ENCODE measurements around the gene GRIN2C.

GRIN2C gene

GRCh38 chr17:74892974-74893911 lies 33.6 kb upstream of the GRIN2C start, which contains the start of gene FADS6:
Gene FADS6 (minus strand): TSS chr17:74893633. CDS start chr17:74893595, 38 bp downstream.
- Histone ChIP-seq H3K27me3 (ENCODE audit: insufficient read depth, low read length) (peaks cover 69% of the 10 kb centered on the region), H3K36me3 (ENCODE audit: insufficient read depth, low read length) (no peaks in the 10 kb centered on the region), H3K9me3 (ENCODE audit: low read length) (no peaks in the 10 kb centered on the region), H3K4me1 (ENCODE audit: insufficient read depth, low read length) (no peaks in the 10 kb centered on the region), H3K4me3 (ENCODE audit: low read length) (no peak within 1 kb of the TSS), H2AFZ (ENCODE audit: low read depth, low read length) (no peak within 1 kb of the TSS)

GRCh38 chr17:74892013-74892841 lies 32.5 kb upstream of the GRIN2C start:
- Histone ChIP-seq H2AFZ (ENCODE audit: low read depth, low read length) (no peak overlapping the region), H3K27me3 (ENCODE audit: insufficient read depth, low read length) (peaks cover 68% of the 10 kb centered on the region), H3K4me1 (ENCODE audit: insufficient read depth, low read length) (no peaks in the 10 kb centered on the region), H3K4me3 (ENCODE audit: low read length) (no peak overlapping the region), H3K9me3 (ENCODE audit: low read length) (no peaks in the 10 kb centered on the region), H3K36me3 (ENCODE audit: insufficient read depth, low read length) (no peaks in the 10 kb centered on the region)

GRCh38 chr17:74890554-74890953 lies 30.9 kb upstream of the GRIN2C start:
- no peak overlapping the region for H2AFZ ChIP-seq (ENCODE audit: low read depth, low read length)
- no peaks in the 10 kb centered on the region for H3K9me3 ChIP-seq (ENCODE audit: low read length)
- peaks cover 62% of the 10 kb centered on the region for H3K27me3 ChIP-seq (ENCODE audit: insufficient read depth, low read length)
- no peak overlapping the region for H3K4me3 ChIP-seq (ENCODE audit: low read length)
- H3K4me1 ChIP-seq (ENCODE audit: insufficient read depth, low read length) = no peaks in the 10 kb centered on the region
- no peaks in the 10 kb centered on the region for H3K36me3 ChIP-seq (ENCODE audit: insufficient read depth, low read length)

- H3K4me1 ChIP-seq (ENCODE audit: insufficient read depth, low read length) = no peaks in the 10 kb centered on the region
- H3K9me3 ChIP-seq (ENCODE audit: low read length) = no peaks in the 10 kb centered on the region
- no peak overlapping the region for H2AFZ ChIP-seq (ENCODE audit: low read depth, low read length)
- no peaks in the 10 kb centered on the region for H3K36me3 ChIP-seq (ENCODE audit: insufficient read depth, low read length)
- no peak overlapping the region for H3K4me3 ChIP-seq (ENCODE audit: low read length)
- H3K27me3 ChIP-seq (ENCODE audit: insufficient read depth, low read length) = peaks cover 46% of the 10 kb centered on the region
These were observed 28.8 kb upstream of the GRIN2C start for GRCh38 chr17:74888469-74888868.

- Histone ChIP-seq H3K27me3 (ENCODE audit: insufficient read depth, low read length) (peaks cover 25% of the 10 kb centered on the region), H3K4me1 (ENCODE audit: insufficient read depth, low read length) (no peaks in the 10 kb centered on the region), H3K4me3 (ENCODE audit: low read length) (no peak overlapping the region), H3K9me3 (ENCODE audit: low read length) (no peaks in the 10 kb centered on the region), H3K36me3 (ENCODE audit: insufficient read depth, low read length) (no peaks in the 10 kb centered on the region), H2AFZ (ENCODE audit: low read depth, low read length) (no peak overlapping the region)
These were observed 23.6 kb upstream of the GRIN2C start for GRCh38 chr17:74883241-74883745.

GRCh38 chr17:74882517-74883240 lies 23.0 kb upstream of the GRIN2C start:
- peaks cover 30% of the 10 kb centered on the region for H3K27me3 ChIP-seq (ENCODE audit: insufficient read depth, low read length)
- no peak overlapping the region for H2AFZ ChIP-seq (ENCODE audit: low read depth, low read length)
- H3K9me3 ChIP-seq (ENCODE audit: low read length) = no peaks in the 10 kb centered on the region
- H3K36me3 ChIP-seq (ENCODE audit: insufficient read depth, low read length) = no peaks in the 10 kb centered on the region
- no peaks in the 10 kb centered on the region for H3K4me1 ChIP-seq (ENCODE audit: insufficient read depth, low read length)
- no peak overlapping the region for H3K4me3 ChIP-seq (ENCODE audit: low read length)

GRCh38 chr17:74881073-74881472 lies 21.4 kb upstream of the GRIN2C start:
- no peak overlapping the region for H2AFZ ChIP-seq (ENCODE audit: low read depth, low read length)
- H3K27me3 ChIP-seq (ENCODE audit: insufficient read depth, low read length) = peaks cover 36% of the 10 kb centered on the region
- no peaks in the 10 kb centered on the region for H3K9me3 ChIP-seq (ENCODE audit: low read length)
- no peaks in the 10 kb centered on the region for H3K4me1 ChIP-seq (ENCODE audit: insufficient read depth, low read length)
- H3K36me3 ChIP-seq (ENCODE audit: insufficient read depth, low read length) = no peaks in the 10 kb centered on the region
- no peak overlapping the region for H3K4me3 ChIP-seq (ENCODE audit: low read length)

- no peaks in the 10 kb centered on the region for H3K4me1 ChIP-seq (ENCODE audit: insufficient read depth, low read length)
- no peaks in the 10 kb centered on the region for H3K9me3 ChIP-seq (ENCODE audit: low read length)
- no peaks in the 10 kb centered on the region for H3K36me3 ChIP-seq (ENCODE audit: insufficient read depth, low read length)
- no peak overlapping the region for H2AFZ ChIP-seq (ENCODE audit: low read depth, low read length)
- H3K4me3 ChIP-seq (ENCODE audit: low read length) = no peak overlapping the region
- H3K27me3 ChIP-seq (ENCODE audit: insufficient read depth, low read length) = peaks cover 33% of the 10 kb centered on the region
These were observed 19.6 kb upstream of the GRIN2C start for GRCh38 chr17:74879308-74879707.

GRCh38 chr17:74878658-74879057 lies 19.0 kb upstream of the GRIN2C start:
- Histone ChIP-seq H3K4me3 (ENCODE audit: low read length) (no peak overlapping the region), H3K4me1 (ENCODE audit: insufficient read depth, low read length) (peaks cover 6% of the 10 kb centered on the region), H2AFZ (ENCODE audit: low read depth, low read length) (no peak overlapping the region), H3K9me3 (ENCODE audit: low read length) (no peaks in the 10 kb centered on the region), H3K36me3 (ENCODE audit: insufficient read depth, low read length) (no peaks in the 10 kb centered on the region), H3K27me3 (ENCODE audit: insufficient read depth, low read length) (peaks cover 33% of the 10 kb centered on the region)

- no peaks in the 10 kb centered on the region for H3K36me3 ChIP-seq (ENCODE audit: insufficient read depth, low read length)
- H3K27me3 ChIP-seq (ENCODE audit: insufficient read depth, low read length) = peaks cover 33% of the 10 kb centered on the region
- H3K4me1 ChIP-seq (ENCODE audit: insufficient read depth, low read length) = peaks cover 6% of the 10 kb centered on the region
- H3K9me3 ChIP-seq (ENCODE audit: low read length) = no peaks in the 10 kb centered on the region
- H2AFZ ChIP-seq (ENCODE audit: low read depth, low read length) = no peak overlapping the region
- no peak overlapping the region for H3K4me3 ChIP-seq (ENCODE audit: low read length)
These were observed 18.2 kb upstream of the GRIN2C start for GRCh38 chr17:74877592-74878548.

GRCh38 chr17:74875977-74876593 lies 16.4 kb upstream of the GRIN2C start:
- H2AFZ ChIP-seq (ENCODE audit: low read depth, low read length) = no peak overlapping the region
- peaks cover 32% of the 10 kb centered on the region for H3K27me3 ChIP-seq (ENCODE audit: insufficient read depth, low read length)

More at GRCh38 chr17:74875977-74876593, 16.4 kb upstream of the GRIN2C start:
- Histone ChIP-seq H3K9me3 (ENCODE audit: low read length) (no peaks in the 10 kb centered on the region), H3K4me3 (ENCODE audit: low read length) (no peak overlapping the region), H3K36me3 (ENCODE audit: insufficient read depth, low read length) (no peaks in the 10 kb centered on the region), H3K4me1 (ENCODE audit: insufficient read depth, low read length) (peaks cover 19% of the 10 kb centered on the region)

Measured in neuron (in vitro differentiated cells).